HepG2 (cell line): ENCODE data around the gene SH3BP2. TPM values are rescaled to one million over a fixed set of nuclear protein-coding genes. Genes with fewer than 3 reads are reported as not detected.

Source experiments
- HNRNPUL1 ChIP-seq: fragments of 200-400 bp; formaldehyde crosslinking; IDR thresholded peaks from 2 replicates; pipeline ENCODE4 v1.6.1; 2017; ENCODE audit warnings: low read depth, mild to moderate bottlenecking, low read length, moderate library complexity
- JUN ChIP-seq: sonication (generic); formaldehyde crosslinking; IDR thresholded peaks from 2 replicates; pipeline ENCODE4 v1.4.0; 2020; ENCODE audit warnings: mild to moderate bottlenecking, missing genetic modification reagents
- NFRKB ChIP-seq: fragments of 450-650 bp; IDR thresholded peaks from 2 replicates; pipeline ENCODE4 v1.6.1; 2017
- TARDBP ChIP-seq: sonication (generic); formaldehyde crosslinking; IDR thresholded peaks from 2 replicates; pipeline ENCODE4 v1.8.0; 2022; ENCODE audit warnings: mild to moderate bottlenecking, missing genetic modification reagents
- TEAD3 ChIP-seq: optimal IDR thresholded peaks from 2 replicates; pipeline ENCODE3; 2016; ENCODE audit warnings: borderline replicate concordance
- ZNF12 ChIP-seq: sonication (generic); formaldehyde crosslinking; IDR thresholded peaks from 2 replicates; pipeline ENCODE4 v1.5.0; 2020; ENCODE audit warnings: missing genetic modification reagents
- ZNF546 ChIP-seq: sonication (generic); formaldehyde crosslinking; conservative IDR thresholded peaks from 2 replicates; pipeline ENCODE4 v1.8.1; 2023; ENCODE audit warnings: mild to moderate bottlenecking, missing genetic modification reagents
- ZNF547 ChIP-seq: sonication (generic); formaldehyde crosslinking; IDR thresholded peaks from 2 replicates; pipeline ENCODE4 v1.5.1; 2020; ENCODE audit warnings: mild to moderate bottlenecking, missing genetic modification reagents
- ZNF557 ChIP-seq: sonication (generic); formaldehyde crosslinking; IDR thresholded peaks from 2 replicates; pipeline ENCODE4 v1.4.0; 2020; ENCODE audit warnings: missing genetic modification reagents
- ZNF567 ChIP-seq: sonication (generic); formaldehyde crosslinking; IDR thresholded peaks from 2 replicates; pipeline ENCODE4 v1.8.1; 2023; ENCODE audit warnings: mild to moderate bottlenecking, missing genetic modification reagents, borderline replicate concordance
- polyA plus RNA-seq, 8 experiments: library from polyadenylated mRNA; depleted of rRNA in 3 of 8; stranded (reverse) in 7 of 8; unstranded in 1 of 8; fragments of >200 nt; fragmentation: Illumina TruSeq in 4 of 8; extraction: Trizol in 4 of 8; gene quantifications; 2 replicates each; pipeline versions ENCODE4 v1.2.1 to v1.2.3, GENCODE V29; 2011 to 2016; ENCODE audit warnings: low read depth in 4 of 8, missing spikeins in 1 of 8, mixed read lengths in 1 of 8; ENCODE audit not compliant: insufficient read depth in 1 of 8
- total RNA-seq, 5 experiments: library from RNA; depleted of rRNA; stranded (reverse); fragments of >200 nt; fragmentation: Illumina TruSeq; extraction: Trizol; gene quantifications; 2 replicates each; pipeline ENCODE4 v1.2.3, GENCODE V29; 2016; ENCODE audit warnings: low read depth in 1 of 5
- TF ChIP-seq, protein P1 (sequence below): sonication (generic); formaldehyde crosslinking; IDR thresholded peaks from 2 replicates; pipeline ENCODE4 v1.4.0; 2020; ENCODE audit warnings: mild to moderate bottlenecking, missing genetic modification reagents
- TF ChIP-seq, protein P2 (sequence below): sonication (generic); formaldehyde crosslinking; IDR thresholded peaks from 2 replicates; pipeline ENCODE4 v1.4.0; 2020; ENCODE audit warnings: missing genetic modification reagents
- TF ChIP-seq, protein P3 (sequence below): sonication (generic); formaldehyde crosslinking; conservative IDR thresholded peaks from 2 replicates; pipeline ENCODE4 v1.8.1; 2023; ENCODE audit warnings: missing genetic modification reagents

The SH3BP2 gene
- total and polyA plus RNA-seq, 2 of the 13 experiments (the other 11 are each of a cell fraction or from before 2014, with no cell fraction given), result 16.9 to 34.5 TPM

DNA sequence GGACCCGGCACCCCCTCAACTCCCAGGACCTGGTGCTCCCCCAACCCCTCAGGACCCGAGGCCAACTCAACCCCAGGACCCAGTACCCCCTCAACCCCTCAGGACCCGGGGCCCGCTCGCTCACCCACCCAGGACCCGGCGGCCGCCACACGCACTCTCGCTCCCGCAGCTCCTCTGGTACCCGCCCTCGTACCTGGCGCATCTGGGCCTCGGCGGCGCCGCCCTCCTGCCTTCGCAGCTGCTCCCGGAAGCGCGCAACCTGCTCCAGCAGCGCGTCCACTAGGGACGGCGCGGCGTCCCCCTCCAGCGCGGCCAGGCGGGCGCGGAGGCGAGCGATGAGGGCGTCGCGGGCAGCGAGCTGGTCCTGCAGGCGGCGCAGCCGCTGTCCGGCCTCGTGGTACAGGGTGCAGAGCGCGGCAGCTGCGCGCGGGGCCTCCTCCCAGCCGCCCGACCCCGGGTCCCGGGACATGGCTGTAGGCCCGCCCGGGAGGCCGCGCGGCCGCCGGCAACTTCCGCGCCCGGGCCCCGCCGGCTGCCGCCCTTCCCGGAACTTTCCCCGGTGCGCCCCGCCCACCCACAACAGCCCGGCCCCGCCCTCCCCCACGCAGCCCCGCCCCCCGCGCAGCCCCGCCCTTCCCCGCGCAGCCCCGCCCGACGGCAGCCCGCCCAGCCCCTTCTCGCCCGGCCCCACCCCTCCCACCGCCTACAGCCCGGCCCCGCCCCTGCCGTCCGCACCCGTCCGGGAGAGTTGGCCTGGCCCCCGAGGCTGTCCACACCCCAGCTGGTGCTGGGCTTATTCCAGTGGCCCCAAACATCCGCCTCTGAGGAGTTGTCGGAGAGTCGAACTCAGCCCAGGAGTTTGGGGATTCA is 36.8 kb upstream of the SH3BP2 start, which contains the start of gene TNIP2 (continued):
- TF ChIP-seq, protein P1, sequence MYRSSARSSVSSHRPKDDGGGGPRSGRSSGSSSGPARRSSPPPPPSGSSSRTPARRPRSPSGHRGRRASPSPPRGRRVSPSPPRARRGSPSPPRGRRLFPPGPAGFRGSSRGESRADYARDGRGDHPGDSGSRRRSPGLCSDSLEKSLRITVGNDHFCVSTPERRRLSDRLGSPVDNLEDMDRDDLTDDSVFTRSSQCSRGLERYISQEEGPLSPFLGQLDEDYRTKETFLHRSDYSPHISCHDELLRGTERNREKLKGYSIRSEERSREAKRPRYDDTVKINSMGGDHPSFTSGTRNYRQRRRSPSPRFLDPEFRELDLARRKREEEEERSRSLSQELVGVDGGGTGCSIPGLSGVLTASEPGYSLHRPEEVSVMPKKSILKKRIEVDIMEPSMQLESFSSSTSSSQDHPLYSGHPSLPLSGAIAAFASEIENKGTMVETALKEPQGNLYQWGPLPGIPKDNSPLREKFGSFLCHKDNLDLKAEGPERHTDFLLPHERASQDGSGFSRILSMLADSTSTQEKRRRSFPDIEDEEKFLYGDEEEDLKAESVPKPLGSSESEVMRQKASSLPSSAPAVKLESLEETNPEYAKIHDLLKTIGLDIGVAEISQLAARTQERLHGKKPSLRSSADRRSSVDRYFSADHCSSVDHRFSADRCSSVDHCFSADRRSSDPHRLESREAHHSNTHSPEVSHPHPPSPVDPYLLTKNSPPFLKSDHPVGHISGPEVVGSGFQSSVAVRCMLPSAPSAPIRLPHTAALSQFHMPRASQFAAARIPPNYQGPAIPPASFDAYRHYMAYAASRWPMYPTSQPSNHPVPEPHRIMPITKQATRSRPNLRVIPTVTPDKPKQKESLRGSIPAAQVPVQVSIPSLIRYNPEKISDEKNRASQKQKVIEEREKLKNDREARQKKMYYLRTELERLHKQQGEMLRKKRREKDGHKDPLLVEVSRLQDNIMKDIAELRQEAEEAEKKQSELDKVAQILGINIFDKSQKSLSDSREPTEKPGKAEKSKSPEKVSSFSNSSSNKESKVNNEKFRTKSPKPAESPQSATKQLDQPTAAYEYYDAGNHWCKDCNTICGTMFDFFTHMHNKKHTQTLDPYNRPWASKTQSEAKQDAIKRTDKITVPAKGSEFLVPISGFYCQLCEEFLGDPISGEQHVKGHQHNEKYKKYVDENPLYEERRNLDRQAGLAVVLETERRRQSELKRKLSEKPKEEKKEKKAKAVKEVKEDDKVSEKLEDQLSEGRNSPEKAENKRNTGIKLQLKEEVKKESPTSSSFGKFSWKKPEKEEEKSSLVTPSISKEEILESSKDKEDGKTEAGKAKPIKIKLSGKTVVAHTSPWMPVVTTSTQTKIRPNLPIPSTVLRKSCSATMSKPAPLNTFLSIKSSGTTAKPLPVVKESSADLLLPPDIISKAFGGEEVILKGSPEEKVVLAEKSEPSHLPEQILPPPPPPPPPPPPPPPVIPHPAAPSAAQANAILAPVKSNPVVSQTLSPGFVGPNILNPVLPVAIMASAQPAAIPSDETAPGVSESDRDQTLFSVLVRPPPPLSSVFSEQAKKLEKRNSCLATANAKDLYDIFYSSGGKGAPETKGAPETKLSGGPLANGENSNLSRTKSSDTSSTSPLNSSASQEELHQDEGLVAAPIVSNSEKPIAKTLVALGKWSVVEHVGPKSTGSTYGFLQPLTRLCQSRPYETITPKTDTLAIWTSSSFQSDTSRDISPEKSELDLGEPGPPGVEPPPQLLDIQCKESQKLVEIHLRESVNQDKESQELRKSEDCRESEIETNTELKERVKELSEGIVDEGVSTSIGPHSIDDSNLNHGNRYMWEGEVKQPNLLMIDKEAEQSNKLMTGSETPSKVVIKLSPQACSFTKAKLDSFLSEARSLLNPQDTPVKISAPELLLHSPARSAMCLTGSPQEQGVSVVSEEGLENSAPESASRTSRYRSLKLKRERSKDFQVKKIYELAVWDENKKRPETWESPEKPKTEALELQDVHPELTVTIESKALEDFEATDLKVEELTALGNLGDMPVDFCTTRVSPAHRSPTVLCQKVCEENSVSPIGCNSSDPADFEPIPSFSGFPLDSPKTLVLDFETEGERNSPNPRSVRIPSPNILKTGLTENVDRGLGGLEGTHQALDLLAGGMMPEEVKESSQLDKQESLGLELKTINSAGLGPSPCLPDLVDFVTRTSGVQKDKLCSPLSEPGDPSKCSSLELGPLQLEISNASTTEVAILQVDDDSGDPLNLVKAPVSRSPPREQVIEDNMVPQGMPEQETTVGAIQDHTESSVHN (CRISPR knock-in tag), result no peak
- TF ChIP-seq ZNF547 (CRISPR knock-in tag) (peak; percentile 69; the same call in 1 of the 2 replicates), ZNF567 (CRISPR knock-in tag) (no peak), JUN (CRISPR knock-in tag) (no peak), TARDBP (CRISPR knock-in tag) (peak; percentile 68), HNRNPUL1 (no peak), ZNF546 (no peak), TEAD3 (CRISPR knock-in tag) (no peak), ZNF557 (CRISPR knock-in tag) (no peak), ZNF12 (CRISPR knock-in tag) (no peak), NFRKB (no peak)
- TF ChIP-seq, protein P2, sequence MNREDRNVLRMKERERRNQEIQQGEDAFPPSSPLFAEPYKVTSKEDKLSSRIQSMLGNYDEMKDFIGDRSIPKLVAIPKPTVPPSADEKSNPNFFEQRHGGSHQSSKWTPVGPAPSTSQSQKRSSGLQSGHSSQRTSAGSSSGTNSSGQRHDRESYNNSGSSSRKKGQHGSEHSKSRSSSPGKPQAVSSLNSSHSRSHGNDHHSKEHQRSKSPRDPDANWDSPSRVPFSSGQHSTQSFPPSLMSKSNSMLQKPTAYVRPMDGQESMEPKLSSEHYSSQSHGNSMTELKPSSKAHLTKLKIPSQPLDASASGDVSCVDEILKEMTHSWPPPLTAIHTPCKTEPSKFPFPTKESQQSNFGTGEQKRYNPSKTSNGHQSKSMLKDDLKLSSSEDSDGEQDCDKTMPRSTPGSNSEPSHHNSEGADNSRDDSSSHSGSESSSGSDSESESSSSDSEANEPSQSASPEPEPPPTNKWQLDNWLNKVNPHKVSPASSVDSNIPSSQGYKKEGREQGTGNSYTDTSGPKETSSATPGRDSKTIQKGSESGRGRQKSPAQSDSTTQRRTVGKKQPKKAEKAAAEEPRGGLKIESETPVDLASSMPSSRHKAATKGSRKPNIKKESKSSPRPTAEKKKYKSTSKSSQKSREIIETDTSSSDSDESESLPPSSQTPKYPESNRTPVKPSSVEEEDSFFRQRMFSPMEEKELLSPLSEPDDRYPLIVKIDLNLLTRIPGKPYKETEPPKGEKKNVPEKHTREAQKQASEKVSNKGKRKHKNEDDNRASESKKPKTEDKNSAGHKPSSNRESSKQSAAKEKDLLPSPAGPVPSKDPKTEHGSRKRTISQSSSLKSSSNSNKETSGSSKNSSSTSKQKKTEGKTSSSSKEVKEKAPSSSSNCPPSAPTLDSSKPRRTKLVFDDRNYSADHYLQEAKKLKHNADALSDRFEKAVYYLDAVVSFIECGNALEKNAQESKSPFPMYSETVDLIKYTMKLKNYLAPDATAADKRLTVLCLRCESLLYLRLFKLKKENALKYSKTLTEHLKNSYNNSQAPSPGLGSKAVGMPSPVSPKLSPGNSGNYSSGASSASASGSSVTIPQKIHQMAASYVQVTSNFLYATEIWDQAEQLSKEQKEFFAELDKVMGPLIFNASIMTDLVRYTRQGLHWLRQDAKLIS, result no peak
- TF ChIP-seq, protein P3, sequence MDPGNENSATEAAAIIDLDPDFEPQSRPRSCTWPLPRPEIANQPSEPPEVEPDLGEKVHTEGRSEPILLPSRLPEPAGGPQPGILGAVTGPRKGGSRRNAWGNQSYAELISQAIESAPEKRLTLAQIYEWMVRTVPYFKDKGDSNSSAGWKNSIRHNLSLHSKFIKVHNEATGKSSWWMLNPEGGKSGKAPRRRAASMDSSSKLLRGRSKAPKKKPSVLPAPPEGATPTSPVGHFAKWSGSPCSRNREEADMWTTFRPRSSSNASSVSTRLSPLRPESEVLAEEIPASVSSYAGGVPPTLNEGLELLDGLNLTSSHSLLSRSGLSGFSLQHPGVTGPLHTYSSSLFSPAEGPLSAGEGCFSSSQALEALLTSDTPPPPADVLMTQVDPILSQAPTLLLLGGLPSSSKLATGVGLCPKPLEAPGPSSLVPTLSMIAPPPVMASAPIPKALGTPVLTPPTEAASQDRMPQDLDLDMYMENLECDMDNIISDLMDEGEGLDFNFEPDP (CRISPR knock-in tag), result no peak
